Liver (tissue), 3 donors: ENCODE measurements around the gene PTPN6.

Experiments
- ATF3 ChIP-seq: IDR thresholded peaks from 2 replicates; pipeline ENCODE4 v1.6.1; 2016; ENCODE audit warnings: antibody characterized with exemption
- CTCF ChIP-seq: fragments of 150-350 bp; IDR thresholded peaks from 2 replicates; pipeline ENCODE4 v1.5.1; 2017; ENCODE audit warnings: improper control_type of control experiment, low read depth, low read length; ENCODE audit not compliant: missing input control
- FOXA2 ChIP-seq: IDR thresholded peaks from 2 replicates; pipeline ENCODE4 v1.6.1; 2016; ENCODE audit warnings: antibody characterized with exemption
- MAX ChIP-seq: IDR thresholded peaks from 2 replicates; pipeline ENCODE4 v1.6.1; 2016; ENCODE audit warnings: antibody characterized with exemption
- REST ChIP-seq: IDR thresholded peaks from 2 replicates; pipeline ENCODE4 v1.6.1; 2016; ENCODE audit warnings: antibody characterized with exemption, mild to moderate bottlenecking
- TAF1 ChIP-seq: conservative IDR thresholded peaks from 2 replicates; pipeline ENCODE4 v1.6.1; 2016; ENCODE audit warnings: antibody characterized with exemption, mild to moderate bottlenecking
- ZBTB33 ChIP-seq: IDR thresholded peaks from 2 replicates; pipeline ENCODE4 v1.6.1; 2016; ENCODE audit warnings: antibody characterized with exemption
- donor health status: healthy.
- donor health status: healthy.

GRCh38 chr12:6966351-6966750 is 15.2 kb downstream of the PTPN6 start:
- TF ChIP-seq CTCF (no peak), MAX (no peak), TAF1 (no peak), ZBTB33 (no peak), REST (no peak), ATF3 (no peak), FOXA2 (no peak)
